GM21360 (cell line): Measurements from ENCODE around the gene PRR27.
"Not testable (repeated sequence)": the region's sequence is repeated elsewhere in the genome, so short reads cannot be mapped to it uniquely, and the experiment has no call there.

Experiments used
- ATAC-seq: cut with Tn5 transposase; IDR thresholded peaks from one replicate; pipeline ENCODE4 v1.9.1; 2021; ENCODE audit warnings: mild to moderate bottlenecking, moderate library complexity; ENCODE audit not compliant: unreplicated experiment

PRR27 gene

GRCh38 chr4:70196857-70197256, 42.8 kb downstream of the PRR27 start:
- ATAC-seq, result no peak

GRCh38 chr4:70197842-70198241, 43.8 kb downstream of the PRR27 start:
- ATAC-seq, result no peak

GRCh38 chr4:70203601-70204000, 49.6 kb downstream of the PRR27 start:
- ATAC-seq, result no peak

GRCh38 chr4:70212752-70213151, 58.7 kb downstream of the PRR27 start:
- not testable (repeated sequence) for ATAC-seq
